Putamen (tissue), 1 donor: ENCODE data around the gene GRAMD2B.

Experiments
- DNase-seq: peaks from one replicate; pipeline ENCODE4 v3.0.0-alpha.2; 2016; ENCODE audit warnings: low spot score

GRAMD2B gene

GRCh38 chr5:126479810-126480209 lies 56.6 kb downstream of the GRAMD2B start:
- DNase-seq = no peak

DNA sequence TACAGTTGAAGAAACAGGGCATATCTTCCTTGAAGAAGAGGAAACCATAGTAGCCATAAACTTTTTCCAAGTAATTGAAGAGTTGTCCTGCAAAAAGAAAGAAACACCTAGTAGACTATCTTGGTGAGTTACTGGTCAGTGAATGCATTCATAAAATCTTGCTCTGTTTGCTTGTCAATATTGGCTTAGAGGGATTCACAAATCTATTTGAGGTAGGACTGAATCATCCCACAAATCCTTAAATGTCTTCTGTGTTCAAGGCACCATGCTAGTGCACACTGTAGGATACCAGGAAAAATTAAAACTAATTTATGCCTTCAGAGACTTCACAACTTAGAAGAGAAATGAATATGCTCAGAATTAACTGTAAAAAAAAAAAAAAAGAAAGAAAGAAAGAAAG lies 57.6 kb downstream of the GRAMD2B start:
- DNase-seq = no peak

GRCh38 chr5:126481243-126481642 lies 58.0 kb downstream of the GRAMD2B start:
- no peak for DNase-seq

GRCh38 chr5:126482591-126482990 lies 59.4 kb downstream of the GRAMD2B start:
- DNase-seq = no peak

- no peak for DNase-seq
Measured at GRCh38 chr5:126483156-126483555, 59.9 kb downstream of the GRAMD2B start.

GRCh38 chr5:126484253-126484652 lies 61.0 kb downstream of the GRAMD2B start:
- DNase-seq = no peak

- no peak for DNase-seq
Measured at GRCh38 chr5:126486332-126486731, 63.1 kb downstream of the GRAMD2B start.

- DNase-seq = no peak
Measured at GRCh38 chr5:126487596-126487995, 64.4 kb downstream of the GRAMD2B start.

GRCh38 chr5:126488443-126489065 lies 65.3 kb downstream of the GRAMD2B start:
- no peak for DNase-seq

DNA sequence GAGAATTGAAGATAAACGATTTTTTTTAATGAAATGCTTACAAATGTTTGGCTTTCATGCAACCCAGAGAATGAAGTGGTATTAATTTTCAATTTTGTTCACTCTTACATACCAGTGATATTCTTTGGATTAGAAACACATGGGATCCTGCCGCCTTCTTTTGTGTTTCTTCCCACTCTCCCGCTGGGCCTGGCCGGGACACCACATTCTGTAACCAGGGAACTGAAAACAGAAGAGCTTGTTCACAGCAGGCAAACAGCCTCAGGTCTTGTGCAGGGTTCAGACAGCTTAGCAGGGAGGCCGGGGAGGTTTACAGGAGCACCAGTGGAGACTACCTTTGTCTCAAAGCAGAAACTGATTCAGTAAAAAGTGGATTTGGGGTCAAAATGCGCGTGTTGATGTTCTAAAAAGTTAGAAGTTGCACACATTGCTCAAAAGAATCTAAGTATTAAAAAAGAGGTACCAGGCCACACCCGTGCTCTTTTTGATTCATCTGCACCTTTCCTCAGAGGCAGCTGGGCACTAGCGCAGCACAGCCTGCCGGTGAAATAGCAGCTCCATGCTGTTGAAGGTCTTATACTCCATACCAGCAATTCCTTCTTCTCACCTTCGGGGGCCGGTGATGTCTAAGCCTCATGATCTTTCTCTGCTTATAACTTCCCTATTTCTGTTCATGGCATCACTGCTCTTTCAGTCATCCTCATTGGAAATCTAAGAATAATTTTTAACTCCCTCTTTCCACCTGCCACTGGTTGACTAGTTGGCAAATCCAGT lies 67.1 kb downstream of the GRAMD2B start:
- no peak for DNase-seq

DNA sequence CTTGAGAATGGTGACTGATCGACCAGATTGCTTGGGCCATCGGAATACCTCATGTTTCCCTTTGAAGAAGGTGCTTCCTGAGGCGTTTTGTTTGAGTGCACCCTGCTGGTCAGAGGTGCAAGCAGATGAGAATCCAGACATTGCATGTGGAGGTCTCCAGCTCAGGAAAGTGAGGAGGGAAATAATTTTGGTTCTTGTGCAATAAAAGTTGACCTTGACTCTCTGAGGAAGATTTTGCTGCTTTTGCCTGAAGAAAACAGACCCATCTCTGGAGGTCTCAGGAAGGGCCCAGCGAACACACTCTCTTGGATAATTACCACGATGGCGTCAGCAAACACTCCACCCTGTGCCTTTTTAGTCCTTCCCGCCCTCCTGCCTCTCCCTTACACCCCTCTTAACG lies 69.7 kb downstream of the GRAMD2B start:
- no peak for DNase-seq

DNA sequence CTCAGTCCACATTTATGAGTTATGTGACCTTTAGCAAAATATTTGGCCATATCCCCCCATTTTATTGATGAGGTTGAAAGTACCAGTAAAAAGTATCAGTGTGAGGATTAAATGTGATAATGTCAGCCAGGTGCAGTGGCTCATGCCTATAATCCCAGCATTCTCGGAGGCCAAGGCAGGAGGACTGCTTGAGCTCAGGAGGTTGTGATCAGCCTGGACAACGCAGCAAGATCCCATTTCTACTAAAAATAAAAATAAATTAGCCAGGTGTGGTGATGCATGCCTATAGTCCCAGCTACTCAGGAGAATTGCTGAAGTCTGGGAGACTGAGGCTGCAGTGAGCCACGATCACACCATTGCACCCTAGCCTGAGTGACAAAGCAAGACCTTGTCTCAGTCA lies 71.2 kb downstream of the GRAMD2B start:
- DNase-seq = no peak

DNA sequence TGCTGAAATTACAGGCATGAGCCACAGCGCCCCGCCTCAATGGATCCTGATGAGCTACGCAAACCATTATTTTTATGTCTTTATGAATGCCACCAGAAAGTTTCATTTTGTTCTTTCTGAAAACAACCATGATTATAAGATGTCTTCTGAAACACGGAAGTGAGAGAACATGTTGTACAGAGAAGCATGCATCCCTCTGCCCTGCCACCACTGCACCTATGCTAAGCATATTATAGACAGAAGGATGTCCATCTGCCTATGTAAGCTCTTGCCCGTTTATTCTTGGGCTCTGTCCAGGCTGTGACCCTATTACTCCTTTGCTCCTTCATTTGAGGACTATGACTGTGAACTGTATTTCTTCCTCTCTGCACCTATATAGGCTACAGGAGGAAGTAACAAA lies 74.3 kb downstream of the GRAMD2B start:
- no peak for DNase-seq

DNA sequence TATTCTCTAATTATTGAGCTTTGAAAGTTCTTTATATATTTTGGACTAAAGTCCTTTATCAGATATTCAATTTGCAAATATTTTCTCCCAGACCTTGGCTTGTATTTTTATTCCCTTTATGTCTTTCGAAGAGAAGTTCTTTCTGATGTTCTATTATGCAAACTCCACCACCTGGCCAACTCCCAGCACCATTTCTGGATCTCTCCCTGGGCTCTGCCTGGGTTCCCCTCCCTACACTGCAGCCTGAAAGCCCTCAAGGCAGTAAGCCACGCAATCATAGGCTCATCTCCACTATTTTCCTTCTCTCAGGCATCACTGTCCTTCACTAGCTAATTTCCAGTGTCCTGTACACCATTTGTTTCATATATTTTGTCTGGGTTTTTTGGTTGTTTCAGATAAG lies 76.1 kb downstream of the GRAMD2B start:
- DNase-seq = no peak

DNA sequence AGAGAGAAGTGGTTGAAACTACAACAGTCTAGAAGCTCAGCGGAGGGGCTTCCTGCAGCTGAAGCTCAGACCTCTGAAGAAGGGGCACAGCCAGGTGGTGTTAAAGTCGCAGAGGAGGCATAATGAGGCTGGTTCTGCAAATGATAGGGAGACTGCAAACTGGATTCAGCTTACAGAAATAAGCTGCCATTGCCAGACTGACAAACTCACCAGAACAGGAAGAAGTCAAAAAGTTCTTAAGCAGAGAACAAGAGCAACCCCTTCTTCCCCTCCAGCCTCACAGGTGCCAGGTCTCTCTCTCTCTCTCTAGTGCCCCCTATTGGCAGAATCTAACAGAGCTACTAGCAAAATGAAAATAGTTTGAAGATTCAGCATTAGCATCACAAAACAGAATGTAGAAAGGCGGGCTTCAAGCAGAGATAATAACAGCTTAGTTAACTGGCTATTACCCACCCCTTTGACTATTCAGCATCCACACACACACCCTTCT lies 76.7 kb downstream of the GRAMD2B start:
- no peak for DNase-seq

GRCh38 chr5:126501448-126501847 lies 78.2 kb downstream of the GRAMD2B start:
- no peak for DNase-seq

- peak; percentile 58 for DNase-seq
Measured at GRCh38 chr5:126503602-126504104, 80.4 kb downstream of the GRAMD2B start.

DNA sequence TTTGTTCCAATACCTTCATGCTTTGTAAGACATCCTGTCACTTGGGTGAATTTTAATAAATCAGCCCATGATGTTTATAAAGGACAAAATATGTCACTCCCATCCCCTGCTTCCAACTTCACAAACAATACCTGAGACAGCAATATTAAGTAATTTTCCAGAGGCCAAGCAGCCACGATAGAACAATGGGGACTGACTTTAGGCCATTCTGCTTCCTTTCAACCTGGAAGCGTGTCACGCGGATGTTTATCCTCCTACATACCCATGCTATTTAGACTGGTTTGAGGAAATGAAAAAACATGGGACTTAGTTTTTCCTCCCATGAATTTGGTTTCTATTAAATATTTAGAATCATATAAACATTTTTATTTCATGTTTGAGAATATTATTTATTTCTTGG lies 82.9 kb downstream of the GRAMD2B start:
- no peak for DNase-seq

- no peak for DNase-seq
Measured at GRCh38 chr5:126508251-126508961, 85.2 kb downstream of the GRAMD2B start.

GRCh38 chr5:126508962-126509279 lies 85.7 kb downstream of the GRAMD2B start:
- no peak for DNase-seq

- no peak for DNase-seq
Measured at GRCh38 chr5:126509339-126509738, 86.1 kb downstream of the GRAMD2B start.

DNA sequence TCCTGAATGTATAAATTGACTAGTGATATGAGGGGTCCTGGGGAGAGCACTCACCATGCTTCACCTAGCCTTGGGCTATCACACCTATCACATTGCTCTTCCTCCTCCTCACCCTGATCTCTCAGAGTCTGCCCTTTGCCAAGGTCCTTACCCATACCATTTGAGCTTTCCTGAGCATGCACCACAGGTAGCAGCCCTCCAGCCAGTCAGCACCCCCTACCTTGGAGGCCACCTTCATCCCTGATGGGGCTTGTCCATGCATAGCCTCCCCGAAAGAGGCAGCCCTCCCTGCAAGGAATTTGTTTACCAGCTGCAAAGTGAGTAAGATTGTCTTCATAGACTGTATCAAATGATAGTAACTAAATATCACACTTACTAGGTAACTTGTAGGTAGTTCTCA lies 88.8 kb downstream of the GRAMD2B start:
- DNase-seq = no peak

GRCh38 chr5:126512451-126512850 lies 89.2 kb downstream of the GRAMD2B start:
- DNase-seq = no peak
